Body of pancreas (tissue), 4 donors: ENCODE measurements around the gene OR2T34. TPM values are rescaled to one million over a fixed set of nuclear protein-coding genes. Genes with fewer than 3 reads are reported as not detected.

Experiments used
- ATAC-seq: fragments of 150-250 bp; one replicate; pipeline ENCODE4 v1.9.1; 2016
- DNase-seq, 4 donors: peaks; one replicate each; pipeline ENCODE4 v3.0.0-alpha.2; 2019
- H3K27ac ChIP-seq, 4 donors: fragments of 200-600 bp; sonication (generic); 1 replicate in 3 of 4; 2 replicates in 1 of 4; pipeline versions ENCODE4 v1.5.1 to v1.6.1; 2016 to 2019; ENCODE audit warnings: mild to moderate bottlenecking in 1 of 4, mixed read lengths in 1 of 4, moderate library complexity in 1 of 4
- H3K27me3 ChIP-seq, 2 donors: fragments of 200-600 bp; sonication (generic); one replicate each; pipeline ENCODE4 v1.6.0; 2016; ENCODE audit warnings: mild to moderate bottlenecking in 1 of 2
- H3K36me3 ChIP-seq, 2 donors: fragments of 200-600 bp; sonication (generic); replicated peaks in 1 of 2; 2 replicates each; pipeline ENCODE4 v1.5.1; 2016; ENCODE audit warnings: low read depth in 2 of 2; ENCODE audit not compliant: insufficient read depth in 1 of 2
- H3K4me1 ChIP-seq: fragments of 200-600 bp; sonication (generic); one replicate; pipeline ENCODE4 v1.6.0; 2016
- H3K4me3 ChIP-seq, 2 donors: fragments of 200-600 bp; sonication (generic); 1 replicate in 1 of 2; 2 replicates in 1 of 2; pipeline ENCODE4 v1.5.1; 2016 to 2019
- H3K9me3 ChIP-seq, 3 donors: fragments of 200-600 bp; sonication (generic); 1 replicate in 2 of 3; 2 replicates in 1 of 3; pipeline ENCODE4 v1.5.1; 2016
- POLR2A ChIP-seq, 3 donors: fragments of 450-650 bp; IDR thresholded peaks; one replicate each; pipeline ENCODE4 v1.6.1; 2016; ENCODE audit warnings: antibody characterized with exemption in 3 of 3, mild to moderate bottlenecking in 2 of 3
- WGBS, 2 donors: methylation state at CpG; one replicate each; pipeline ENCODE4 v1.1.5; 2017; 5-methylcytosine and 5-hydroxymethylcytosine counted together
- intact Hi-C: fragments of 100-400 bp; cut with DNase I; formaldehyde crosslinking; loops from one replicate; pipeline ENCODE4 v1.15.1; 2023
- total RNA-seq, 2 donors: library from RNA; depleted of rRNA; stranded (reverse); fragments of >200 nt; gene quantifications; one replicate each; pipeline ENCODE4 v1.1.0, GENCODE V29; 2016
- TF ChIP-seq, protein P1 (sequence below), 7 experiments: fragments of 450-650 bp in 4 of 7; fragments of 200-600 bp in 3 of 7; sonication (generic) in 3 of 7; IDR thresholded peaks; one replicate each; pipeline ENCODE4 v1.5.1; 2016 to 2019; ENCODE audit warnings: antibody characterized with exemption in 7 of 7

Gene OR2T34
- total RNA-seq, 2 donors from 2014 or later = not detected

DNA sequence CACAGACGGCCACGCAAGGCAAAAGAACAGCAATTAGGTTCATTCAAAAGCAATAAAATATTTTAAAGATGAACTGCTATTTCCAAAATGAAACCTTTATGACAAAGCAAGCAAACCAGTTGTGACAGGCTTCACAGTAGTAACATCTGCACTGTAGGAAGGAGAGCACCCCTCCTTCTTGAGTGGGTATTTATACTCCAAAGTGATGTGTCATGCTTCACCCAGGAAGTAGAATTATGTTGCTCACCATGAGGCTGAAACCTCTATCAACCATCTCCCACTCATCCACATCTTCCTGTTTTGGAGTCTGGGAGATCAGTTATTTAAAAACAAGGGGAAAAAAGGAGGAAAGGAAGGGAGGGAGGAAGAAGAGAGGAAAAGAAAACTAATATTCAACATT, 22.1 kb upstream of the OR2T34 start:
- TF ChIP-seq, protein P1, sequence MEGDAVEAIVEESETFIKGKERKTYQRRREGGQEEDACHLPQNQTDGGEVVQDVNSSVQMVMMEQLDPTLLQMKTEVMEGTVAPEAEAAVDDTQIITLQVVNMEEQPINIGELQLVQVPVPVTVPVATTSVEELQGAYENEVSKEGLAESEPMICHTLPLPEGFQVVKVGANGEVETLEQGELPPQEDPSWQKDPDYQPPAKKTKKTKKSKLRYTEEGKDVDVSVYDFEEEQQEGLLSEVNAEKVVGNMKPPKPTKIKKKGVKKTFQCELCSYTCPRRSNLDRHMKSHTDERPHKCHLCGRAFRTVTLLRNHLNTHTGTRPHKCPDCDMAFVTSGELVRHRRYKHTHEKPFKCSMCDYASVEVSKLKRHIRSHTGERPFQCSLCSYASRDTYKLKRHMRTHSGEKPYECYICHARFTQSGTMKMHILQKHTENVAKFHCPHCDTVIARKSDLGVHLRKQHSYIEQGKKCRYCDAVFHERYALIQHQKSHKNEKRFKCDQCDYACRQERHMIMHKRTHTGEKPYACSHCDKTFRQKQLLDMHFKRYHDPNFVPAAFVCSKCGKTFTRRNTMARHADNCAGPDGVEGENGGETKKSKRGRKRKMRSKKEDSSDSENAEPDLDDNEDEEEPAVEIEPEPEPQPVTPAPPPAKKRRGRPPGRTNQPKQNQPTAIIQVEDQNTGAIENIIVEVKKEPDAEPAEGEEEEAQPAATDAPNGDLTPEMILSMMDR (IDR thresholded peaks at IDR 0.05) = no peak
- TF ChIP-seq POLR2A (IDR thresholded peaks at IDR 0.05) = no peak
- Histone ChIP-seq H3K9me3 (no peaks in the 10 kb centered on the region), H3K36me3 (no peaks in the 10 kb centered on the region), H3K4me1 (no peaks in the 10 kb centered on the region), H3K27me3 (no peaks in the 10 kb centered on the region), H3K4me3 (no peak overlapping the region), H3K27ac (no peak overlapping the region)
- 24 to 47% methylated on average over 2 of the region's 2 CpGs for WGBS, 2 donors
- DNase-seq (no peak), ATAC-seq (no peak)
- intact Hi-C loops = no loop called here

GRCh38 chr1:248593226-248593625, 18.7 kb upstream of the OR2T34 start:
- no peak overlapping the region for H3K27ac ChIP-seq
- no peaks in the 10 kb centered on the region for H3K36me3 ChIP-seq
- H3K9me3 ChIP-seq = no peaks in the 10 kb centered on the region
- intact Hi-C loops = no loop called here
- no peak overlapping the region for H3K4me3 ChIP-seq
- ATAC-seq (no peak), DNase-seq (no peak)
- 58 to 83% methylated on average over 2 to 5 of the region's 5 CpGs for WGBS, 2 donors
- H3K4me1 ChIP-seq = no peaks in the 10 kb centered on the region
- TF ChIP-seq, protein P1 (IDR thresholded peaks at IDR 0.05) = no peak
- no peak for TF ChIP-seq POLR2A (IDR thresholded peaks at IDR 0.05)
- H3K27me3 ChIP-seq = no peaks in the 10 kb centered on the region

GRCh38 chr1:248592655-248593054, 18.1 kb upstream of the OR2T34 start:
- Histone ChIP-seq H3K27me3 (no peaks in the 10 kb centered on the region), H3K36me3 (no peaks in the 10 kb centered on the region), H3K27ac (no peak overlapping the region), H3K9me3 (no peaks in the 10 kb centered on the region), H3K4me1 (no peaks in the 10 kb centered on the region), H3K4me3 (no peak overlapping the region)
- WGBS, 2 donors = 44 to 54% methylated on average over 1 of the region's 1 CpG
- TF ChIP-seq, protein P1 (IDR thresholded peaks at IDR 0.05) = no peak
- no peak for TF ChIP-seq POLR2A (IDR thresholded peaks at IDR 0.05)
- DNase-seq (no peak), ATAC-seq (no peak)
- intact Hi-C loops = no loop called here

DNA sequence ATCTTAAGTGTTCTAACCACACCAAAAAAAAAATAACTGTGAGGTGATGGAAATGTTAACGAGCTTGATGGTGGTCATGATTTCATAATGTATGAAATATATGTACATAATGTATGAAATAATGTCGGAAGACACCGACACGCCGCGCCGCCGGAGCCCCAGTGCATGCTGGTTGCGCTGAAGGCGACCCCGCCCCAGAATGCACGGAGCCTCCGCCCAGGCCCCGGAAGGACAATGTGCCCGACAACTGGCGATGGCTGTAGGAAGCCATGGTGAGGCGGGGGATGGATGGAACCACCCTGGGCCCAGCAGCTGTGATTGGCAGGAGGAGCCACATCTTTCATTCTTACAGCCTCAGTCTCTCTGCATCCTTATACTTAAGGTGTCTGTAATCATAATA, 15.5 kb upstream of the OR2T34 start:
- 87 to 92% methylated on average over 17 of the region's 17 CpGs for WGBS, 2 donors
- Histone ChIP-seq H3K4me3 (no peak overlapping the region), H3K9me3 (no peaks in the 10 kb centered on the region), H3K27ac (no peak overlapping the region), H3K4me1 (no peaks in the 10 kb centered on the region), H3K36me3 (no peaks in the 10 kb centered on the region), H3K27me3 (no peaks in the 10 kb centered on the region)
- intact Hi-C loops = no loop called here
- DNase-seq (no peak), ATAC-seq (no peak)
- TF ChIP-seq, protein P1 (IDR thresholded peaks at IDR 0.05) = no peak
- TF ChIP-seq POLR2A (IDR thresholded peaks at IDR 0.05) = no peak

DNA sequence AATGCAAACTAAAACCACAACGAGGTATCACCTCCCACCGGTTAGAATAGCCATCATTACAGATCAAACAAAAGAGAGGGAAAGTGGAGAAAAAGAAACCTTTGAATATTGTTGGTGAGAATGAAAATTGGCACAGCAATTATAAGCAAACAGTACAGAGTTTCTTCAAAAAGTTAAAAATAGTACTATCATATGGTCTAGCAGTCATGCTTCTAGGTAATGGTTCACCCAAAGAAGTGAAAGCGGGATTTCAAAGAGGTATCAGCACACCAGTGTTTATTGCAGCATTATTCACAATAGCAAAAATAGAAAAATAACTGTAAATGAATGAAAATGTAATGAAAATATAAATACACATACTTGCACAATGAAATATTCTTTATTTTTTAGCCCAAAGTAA, 14.8 kb upstream of the OR2T34 start:
- Histone ChIP-seq H3K4me1 (no peaks in the 10 kb centered on the region), H3K9me3 (no peaks in the 10 kb centered on the region), H3K27me3 (no peaks in the 10 kb centered on the region), H3K36me3 (no peaks in the 10 kb centered on the region), H3K4me3 (no peak overlapping the region), H3K27ac (no peak overlapping the region)
- intact Hi-C loops = no loop called here
- TF ChIP-seq, protein P1 (IDR thresholded peaks at IDR 0.05) = no peak
- TF ChIP-seq POLR2A (IDR thresholded peaks at IDR 0.05) = no peak
- DNase-seq (no peak), ATAC-seq (no peak)
- 63 to 75% methylated on average over 3 of the region's 3 CpGs for WGBS, 2 donors
